ENCODE measurements around the gene TFRC.
"Not testable (repeated sequence)": the region's sequence is repeated elsewhere in the genome, so short reads cannot be mapped to it uniquely, and the experiment has no call there.

The TFRC gene

GRCh38 chr3:196047391-196048030 is 34.4 kb downstream of the TFRC start:
- DNase-seq = no peak

DNA sequence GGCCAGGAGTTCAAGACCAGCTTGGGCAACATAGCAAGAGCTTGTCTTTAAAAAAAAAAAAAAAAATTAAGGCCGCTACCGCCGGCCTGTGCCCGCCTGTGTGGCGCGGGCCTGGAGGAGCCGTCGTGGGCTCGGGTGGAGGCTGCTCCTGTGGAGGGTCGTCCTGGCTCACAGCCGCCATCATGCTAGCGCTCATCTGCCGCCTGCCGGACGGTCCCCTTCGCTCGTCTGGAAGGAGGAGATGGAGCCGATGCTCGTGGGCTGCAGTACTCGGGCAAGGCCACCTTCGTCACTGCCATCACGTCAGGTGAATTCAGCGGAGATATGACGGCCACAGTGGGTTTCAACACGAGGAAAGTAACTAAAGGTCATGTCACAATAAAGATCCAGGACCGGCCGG is 37.4 kb downstream of the TFRC start:
- DNase-seq = no peak

DNA sequence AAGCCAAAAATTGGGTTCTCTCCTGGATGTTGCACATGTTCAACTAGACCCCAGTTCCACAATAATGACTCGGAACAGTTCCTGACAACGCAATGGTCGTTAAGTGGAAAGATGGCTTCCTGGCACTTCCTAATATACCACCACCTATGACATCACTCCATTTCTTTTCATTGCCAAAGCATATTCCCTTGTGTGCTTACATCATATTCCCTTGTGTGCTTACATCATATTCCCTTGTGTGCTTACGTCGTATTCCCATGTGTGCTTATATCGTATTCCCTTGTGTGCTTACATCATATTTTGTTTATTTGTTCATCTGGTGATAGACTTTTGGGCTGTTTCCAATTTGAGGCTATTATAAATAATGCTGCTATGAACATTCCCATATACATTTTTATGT is 39.2 kb downstream of the TFRC start:
- DNase-seq = no peak

DNA sequence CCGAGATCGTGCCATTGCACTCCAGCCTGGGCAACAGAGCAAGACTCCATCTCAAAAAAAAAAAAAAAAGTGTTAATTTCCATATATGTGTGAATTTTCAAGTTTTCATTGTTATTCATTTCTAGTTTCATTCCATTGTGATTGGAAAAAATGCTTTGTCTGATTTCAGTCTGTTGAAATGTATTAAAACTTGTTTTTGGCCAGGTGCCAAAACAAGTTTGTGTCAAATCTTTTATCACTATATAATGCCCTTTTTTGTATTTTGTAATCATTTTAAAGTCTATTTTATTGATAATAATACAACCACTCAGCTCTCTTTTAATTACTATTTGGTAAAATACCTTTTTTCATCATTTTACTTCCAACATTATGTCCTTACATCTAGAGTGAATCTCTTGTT is 42.5 kb downstream of the TFRC start:
- no peak for DNase-seq

DNA sequence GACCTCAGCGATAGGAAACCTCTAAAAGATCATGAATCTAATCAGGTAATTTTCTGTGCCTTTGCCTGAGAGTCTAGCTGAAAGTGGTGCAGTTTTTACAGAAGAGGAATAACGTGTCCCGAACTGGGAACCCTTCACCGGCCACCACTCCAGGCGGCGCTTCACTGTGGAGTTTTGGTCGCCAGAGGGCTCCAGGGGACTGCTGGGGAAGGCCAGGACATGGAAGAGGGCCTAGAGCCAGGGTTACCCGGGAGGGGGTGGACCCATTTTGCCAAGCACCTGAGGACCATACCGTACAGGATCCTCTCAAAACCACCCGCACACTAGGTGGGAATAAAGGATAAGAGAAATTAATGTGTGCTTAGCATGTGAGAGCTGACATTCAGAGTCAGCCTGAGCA is 55.8 kb downstream of the TFRC start:
- not testable (repeated sequence) for DNase-seq

DNA sequence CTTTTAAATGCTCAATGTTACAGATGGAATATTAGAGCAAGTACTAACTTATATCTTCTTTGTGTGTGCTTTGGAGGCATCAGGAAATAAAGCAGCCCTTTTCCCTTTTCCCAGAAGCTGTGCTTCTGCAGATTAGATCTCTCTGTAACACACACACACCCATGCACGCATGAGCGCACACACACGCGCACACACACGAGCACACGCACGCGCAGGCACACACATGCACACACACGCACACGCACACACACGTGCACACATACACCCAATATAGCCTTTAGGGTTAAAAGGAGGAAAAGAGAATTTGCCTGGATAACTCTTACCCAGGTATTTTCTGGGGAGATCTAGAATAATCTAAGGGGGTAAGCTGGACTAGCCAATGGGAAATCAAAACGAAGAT is 56.9 kb downstream of the TFRC start:
- DNase-seq = no peak

DNA sequence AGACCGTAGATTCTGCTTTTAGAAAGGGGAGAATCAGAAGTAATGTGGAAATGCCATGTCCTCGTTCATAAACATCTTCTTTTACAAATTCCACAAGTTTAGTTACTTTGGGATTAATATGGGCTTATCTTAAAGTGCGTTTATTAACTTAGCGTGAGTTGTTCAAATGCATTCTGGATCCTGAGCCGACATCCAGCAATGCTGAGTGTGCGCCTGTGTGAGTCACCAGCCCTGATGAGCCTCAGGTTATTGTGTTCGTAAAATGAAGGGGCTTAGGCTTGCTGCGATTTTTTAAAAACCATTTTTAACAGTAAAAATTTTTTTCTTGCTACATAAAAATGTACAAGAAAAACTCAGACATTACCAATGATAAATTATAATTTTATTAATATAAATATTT is 57.9 kb downstream of the TFRC start:
- DNase-seq = no peak

DNA sequence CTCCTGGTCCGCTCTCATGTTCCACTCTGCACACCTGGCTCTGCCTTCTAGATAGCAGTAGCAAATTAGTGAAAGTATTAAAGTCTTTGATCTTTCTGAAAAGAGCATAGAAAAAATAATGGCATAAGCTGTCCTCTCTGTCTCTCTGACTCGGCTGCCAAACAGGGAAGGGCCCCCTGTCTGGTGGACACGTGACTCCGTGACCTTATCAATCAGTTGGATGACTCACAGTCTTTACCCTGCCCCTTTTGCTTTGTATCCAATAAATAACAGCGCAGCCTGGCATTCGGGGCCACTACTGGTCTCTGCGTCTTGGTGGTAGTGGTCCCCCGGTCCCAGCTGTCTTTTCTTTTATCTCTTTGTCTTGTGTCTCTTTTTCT is 59.4 kb downstream of the TFRC start:
- not testable (repeated sequence) for DNase-seq

DNA sequence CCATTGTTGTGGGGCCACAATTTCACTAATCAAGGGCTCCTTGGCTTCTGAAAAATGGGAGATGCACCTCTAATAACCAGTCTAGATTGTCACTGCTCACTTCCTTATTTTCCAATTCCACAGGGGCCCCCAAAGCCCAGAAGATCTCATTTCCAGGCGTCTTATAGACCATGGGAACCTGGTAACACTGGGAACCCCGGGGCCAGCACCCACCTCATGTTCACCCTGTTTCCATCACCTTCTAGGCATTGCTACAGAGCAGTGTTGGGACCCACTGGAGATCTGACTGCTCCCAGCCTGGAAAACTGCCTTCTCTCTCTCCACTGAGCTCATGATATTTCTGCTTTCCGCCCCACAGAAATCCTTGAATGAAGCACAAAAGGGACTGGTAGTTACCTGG is 61.5 kb downstream of the TFRC start:
- DNase-seq = no peak

GRCh38 chr3:196019576-196019975 is 62.3 kb downstream of the TFRC start:
- not testable (repeated sequence) for DNase-seq

GRCh38 chr3:196018159-196018558 is 63.7 kb downstream of the TFRC start:
- not testable (repeated sequence) for DNase-seq

- no peak for DNase-seq
Observed at GRCh38 chr3:196016485-196016884, 65.4 kb downstream of the TFRC start.

- no peak for DNase-seq
Observed at GRCh38 chr3:196016059-196016458, 65.8 kb downstream of the TFRC start.

DNA sequence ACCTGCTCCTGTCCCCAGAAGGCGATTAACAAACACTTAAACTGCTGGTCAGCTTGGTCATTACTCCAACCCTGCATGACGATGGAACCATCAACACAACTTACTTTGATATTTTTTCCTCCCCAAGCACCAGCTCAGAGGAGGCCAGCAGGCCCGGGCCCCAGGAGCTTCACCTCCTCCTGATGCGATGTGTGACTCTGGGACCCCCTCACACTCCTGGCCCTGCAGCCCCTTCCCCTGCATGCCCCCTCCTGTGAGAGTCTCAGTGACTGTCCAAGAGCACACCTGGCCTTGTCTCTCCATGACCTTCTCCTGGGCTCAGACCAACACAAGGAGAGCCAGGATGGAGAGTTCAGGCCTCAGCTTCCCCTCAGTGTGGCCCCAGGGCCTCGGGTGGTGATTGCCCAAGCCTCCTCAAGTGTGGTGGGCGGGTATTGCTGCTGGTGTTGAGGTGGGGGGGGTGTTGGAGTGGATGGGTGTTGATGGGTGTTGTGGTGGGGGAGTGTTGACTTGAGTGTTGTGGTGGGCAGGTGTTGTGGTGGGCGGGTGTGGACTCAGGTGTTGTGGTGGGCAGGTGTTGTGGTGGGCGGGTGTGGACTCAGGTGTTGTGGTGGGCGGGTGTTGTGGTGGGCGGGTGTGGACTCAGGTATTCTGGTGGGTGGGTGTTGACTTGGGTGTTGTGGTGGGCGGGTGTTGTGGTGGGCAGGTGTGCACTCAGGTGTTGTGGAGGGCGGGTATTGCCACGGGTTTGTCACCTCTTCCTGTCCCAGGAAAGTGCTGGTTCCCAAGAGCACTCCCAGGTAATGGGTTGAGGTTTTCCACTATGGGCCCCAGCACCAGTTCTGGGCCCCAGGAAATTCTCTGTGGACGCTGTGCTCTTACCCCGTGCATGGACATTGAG is 68.1 kb downstream of the TFRC start:
- no peak for DNase-seq

- DNase-seq = no peak
Observed at GRCh38 chr3:196012941-196013476, 68.9 kb downstream of the TFRC start.

DNA sequence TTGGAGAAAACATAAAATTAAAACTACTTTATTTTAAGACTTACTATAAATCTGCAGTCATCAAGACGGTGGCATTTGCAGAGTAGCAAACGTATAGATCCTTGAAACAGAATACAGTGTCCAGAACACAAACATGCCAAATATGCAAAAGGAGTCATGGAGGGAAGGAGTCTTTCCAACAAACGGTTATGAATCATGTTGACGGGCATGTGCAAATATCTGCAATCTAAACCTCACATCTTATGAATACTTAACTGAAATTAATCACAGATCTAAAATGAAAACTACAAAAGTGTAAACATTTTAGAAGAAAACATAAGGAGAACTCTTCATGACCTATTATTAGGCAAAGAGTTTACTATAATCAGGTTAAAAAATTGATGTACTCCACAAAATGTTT is 69.4 kb downstream of the TFRC start:
- no peak for DNase-seq

DNA sequence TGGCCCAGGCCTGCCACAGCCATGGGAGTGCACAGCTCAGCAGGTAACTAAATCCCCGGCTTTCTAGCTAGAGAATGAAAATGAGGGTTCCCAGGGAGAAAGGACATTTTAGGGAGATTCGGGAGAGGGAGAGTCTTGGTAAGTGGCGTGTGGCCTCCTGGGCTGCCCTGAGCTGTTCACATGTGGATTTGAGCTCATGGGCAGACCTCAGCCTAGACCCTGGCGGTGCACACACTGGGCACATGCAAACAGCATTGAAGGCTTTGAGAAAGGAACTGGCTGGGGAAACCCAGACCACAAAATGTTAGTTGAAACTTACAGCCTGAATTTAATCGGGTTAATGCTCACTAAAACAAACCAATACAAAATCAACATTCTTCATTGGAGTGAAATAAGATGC is 72.4 kb downstream of the TFRC start:
- DNase-seq = no peak

- DNase-seq = no peak
Observed at GRCh38 chr3:196008929-196009328, 73.0 kb downstream of the TFRC start.

DNA sequence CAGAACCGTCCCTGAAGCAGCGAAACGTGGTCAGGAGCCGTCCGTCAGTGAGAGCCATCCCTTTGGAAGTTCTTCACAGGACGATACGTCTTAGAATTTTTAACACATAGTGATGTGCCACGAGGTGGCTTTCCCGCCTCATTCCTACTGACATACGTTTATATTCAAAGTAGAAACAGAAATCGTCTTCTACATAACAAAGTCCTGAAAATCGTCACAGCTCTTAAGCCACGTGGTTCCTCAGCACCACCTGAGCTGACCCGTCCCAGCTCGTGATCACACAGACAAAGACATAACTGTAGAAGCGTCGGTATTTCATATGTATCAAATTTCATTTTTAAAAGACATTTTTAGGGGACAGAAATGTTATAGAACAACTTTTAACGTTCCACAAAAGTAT is 73.5 kb downstream of the TFRC start:
- no peak for DNase-seq

DNA sequence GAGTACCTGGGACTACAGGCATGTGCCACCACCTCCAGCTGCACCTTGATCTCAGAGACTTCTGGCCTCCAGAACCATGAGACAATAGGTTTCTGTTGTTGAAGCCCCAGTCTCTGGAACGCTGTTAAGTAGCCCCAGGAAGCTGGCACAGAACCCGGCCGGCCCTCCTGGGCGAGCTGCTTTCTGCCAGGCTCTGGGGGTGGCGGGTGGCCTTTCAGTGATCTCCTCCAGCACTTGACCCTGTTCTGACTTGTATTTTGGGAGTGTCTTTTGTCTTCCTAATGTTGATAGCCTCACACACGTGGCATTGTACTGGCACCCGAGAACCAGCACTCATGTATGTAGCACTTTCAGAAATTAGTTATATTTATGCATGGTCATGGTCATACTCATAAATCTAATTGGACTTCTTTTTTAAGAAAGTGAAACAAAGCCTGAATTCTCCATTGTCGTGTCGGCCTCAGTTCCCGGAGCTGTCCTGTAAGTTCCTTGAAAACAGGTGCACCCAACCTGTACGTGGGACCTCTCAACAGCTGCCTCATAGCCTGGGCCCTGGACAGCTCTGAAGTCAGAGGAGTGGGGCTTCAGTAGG is 74.0 kb downstream of the TFRC start:
- DNase-seq = no peak

DNA sequence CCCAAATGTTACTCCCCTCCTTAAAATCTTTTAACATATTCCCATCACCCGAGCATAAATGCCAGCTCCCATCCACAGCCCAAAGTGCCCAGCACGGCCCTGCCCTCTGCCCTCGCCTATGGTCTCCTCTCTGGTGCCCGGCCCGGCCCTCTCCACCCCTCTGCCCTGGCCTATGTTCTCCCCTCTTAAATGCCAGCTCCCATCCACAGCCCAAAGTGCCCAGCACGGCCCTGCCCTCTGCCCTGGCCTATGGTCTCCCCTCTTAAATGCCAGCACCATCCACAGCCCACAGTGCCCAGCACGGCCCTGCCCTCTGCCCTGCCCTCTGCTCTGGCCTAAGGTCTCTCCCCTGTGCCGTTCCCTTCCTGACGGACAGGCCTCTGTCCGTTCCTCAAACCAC is 76.6 kb downstream of the TFRC start:
- not testable (repeated sequence) for DNase-seq

DNA sequence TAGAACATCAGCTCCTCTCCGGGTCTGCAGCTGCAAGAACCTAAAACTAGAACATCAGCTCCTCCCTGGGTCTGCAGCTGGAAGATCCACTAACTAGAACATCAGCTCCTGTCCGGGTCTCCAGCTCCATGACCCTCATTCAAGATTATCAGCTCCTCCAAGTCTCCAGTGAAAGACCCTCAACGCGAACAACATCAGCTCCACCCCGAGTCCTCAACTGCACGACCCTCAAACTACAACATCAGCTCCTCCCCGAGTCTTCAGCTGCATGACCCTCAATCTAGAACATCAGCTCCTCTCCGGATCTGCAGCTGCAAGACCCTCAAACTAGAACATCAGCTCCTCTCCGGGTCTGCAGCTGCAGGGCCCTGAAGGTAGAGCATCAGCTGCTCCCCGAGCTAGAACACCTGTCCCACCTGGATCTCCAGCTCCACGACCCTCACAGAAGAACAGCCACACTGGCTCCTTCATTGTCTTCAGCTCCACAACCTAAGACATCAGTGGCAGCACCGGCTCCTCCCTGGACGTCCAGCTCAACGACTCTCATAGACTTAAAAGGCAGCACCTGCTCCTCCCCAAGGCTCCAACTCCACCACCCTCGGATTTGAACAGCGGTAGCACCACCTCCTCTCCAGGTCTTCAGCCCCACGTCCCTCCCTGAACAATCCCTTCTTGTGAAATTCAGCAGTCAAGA is 77.4 kb downstream of the TFRC start:
- DNase-seq = not testable (repeated sequence)

DNA sequence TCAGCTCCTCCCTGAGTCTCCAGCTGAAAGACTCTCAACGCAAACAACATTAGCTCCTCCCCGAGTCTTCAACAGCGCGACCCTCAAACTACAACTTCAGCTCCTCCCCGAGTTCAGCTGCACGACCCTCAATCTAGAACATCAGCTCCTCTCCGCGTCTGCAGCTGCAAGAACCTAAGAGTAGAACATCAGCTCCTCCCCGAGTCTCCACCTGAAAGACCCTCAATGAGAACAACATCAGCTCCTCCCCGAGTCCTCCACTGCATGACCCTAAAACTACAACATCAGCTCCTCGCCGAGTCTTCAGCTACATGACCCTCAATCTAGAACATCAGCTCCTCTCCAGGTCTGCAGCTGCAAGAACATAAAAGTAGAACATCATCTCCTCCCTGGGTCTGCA is 78.3 kb downstream of the TFRC start:
- DNase-seq = no peak

Data from activated T-cell treated with anti-CD3 and anti-CD28 coated beads for 4 hours (primary cell).